GM10266 (cell line): Measurements from ENCODE around the gene COQ8A.
"Not testable (repeated sequence)": the region's sequence is repeated elsewhere in the genome, so short reads cannot be mapped to it uniquely, and the experiment has no call there.

Experiments
- DNase-seq: peaks from one replicate; pipeline ENCODE4 v3.0.0; 2012; ENCODE audit errors: extremely low spot score
- TF ChIP-seq, protein P1 (sequence below): IDR thresholded peaks from 2 replicates; pipeline ENCODE4 v1.5.1; 2012; ENCODE audit warnings: mild to moderate bottlenecking, low read depth; ENCODE audit not compliant: control insufficient read depth, insufficient read depth; ENCODE audit errors: missing control alignments

Gene COQ8A

DNA sequence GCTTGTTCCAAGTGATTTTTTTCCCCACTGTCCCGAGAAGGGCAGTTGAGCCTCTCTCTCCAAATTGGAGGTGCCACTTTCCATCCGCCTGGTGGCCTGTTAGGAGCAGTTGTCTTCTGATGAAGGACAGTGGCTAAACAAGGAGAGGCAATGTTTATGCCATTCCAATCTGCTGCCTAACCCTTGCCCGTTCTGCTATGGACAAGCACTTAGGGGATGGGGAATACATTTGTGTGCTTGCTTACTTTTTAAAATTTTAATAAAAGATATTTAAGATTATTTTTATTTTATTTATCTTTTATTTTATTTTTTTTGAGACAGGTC, 12.0 kb downstream of the COQ8A start:
- TF ChIP-seq, protein P1, sequence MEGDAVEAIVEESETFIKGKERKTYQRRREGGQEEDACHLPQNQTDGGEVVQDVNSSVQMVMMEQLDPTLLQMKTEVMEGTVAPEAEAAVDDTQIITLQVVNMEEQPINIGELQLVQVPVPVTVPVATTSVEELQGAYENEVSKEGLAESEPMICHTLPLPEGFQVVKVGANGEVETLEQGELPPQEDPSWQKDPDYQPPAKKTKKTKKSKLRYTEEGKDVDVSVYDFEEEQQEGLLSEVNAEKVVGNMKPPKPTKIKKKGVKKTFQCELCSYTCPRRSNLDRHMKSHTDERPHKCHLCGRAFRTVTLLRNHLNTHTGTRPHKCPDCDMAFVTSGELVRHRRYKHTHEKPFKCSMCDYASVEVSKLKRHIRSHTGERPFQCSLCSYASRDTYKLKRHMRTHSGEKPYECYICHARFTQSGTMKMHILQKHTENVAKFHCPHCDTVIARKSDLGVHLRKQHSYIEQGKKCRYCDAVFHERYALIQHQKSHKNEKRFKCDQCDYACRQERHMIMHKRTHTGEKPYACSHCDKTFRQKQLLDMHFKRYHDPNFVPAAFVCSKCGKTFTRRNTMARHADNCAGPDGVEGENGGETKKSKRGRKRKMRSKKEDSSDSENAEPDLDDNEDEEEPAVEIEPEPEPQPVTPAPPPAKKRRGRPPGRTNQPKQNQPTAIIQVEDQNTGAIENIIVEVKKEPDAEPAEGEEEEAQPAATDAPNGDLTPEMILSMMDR, result no peak
- no peak for DNase-seq

DNA sequence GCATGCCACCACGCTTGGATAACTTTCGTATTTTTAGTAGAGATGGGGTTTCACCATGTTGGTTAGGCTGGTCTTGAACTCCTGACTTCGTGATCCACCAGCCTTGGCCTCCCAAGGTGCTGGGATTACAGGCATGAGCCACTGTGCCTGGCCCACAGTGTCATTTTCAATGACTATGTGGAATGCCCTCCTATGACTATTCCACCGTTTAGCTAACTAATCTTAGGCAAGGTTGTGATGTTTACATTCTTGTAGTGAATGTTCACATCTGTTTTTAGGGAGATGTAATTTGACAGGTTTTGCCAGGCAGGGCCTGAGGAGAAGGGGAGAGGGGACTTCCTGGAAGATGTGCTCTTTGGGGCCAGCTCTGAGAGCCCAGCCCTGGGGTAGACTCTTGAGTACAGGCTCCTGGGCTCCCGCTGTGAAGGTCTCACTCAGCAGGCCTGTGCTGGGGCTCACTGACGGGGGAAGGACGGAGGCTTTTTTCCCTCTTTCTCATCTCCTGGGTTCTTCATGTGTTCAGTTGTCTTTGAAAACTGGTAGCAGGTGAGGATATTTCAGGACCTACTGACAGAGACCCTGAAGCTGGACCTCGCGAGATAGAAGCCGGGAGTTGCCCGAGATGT, 13.2 kb downstream of the COQ8A start:
- TF ChIP-seq, protein P1, result no peak
- no peak for DNase-seq

DNA sequence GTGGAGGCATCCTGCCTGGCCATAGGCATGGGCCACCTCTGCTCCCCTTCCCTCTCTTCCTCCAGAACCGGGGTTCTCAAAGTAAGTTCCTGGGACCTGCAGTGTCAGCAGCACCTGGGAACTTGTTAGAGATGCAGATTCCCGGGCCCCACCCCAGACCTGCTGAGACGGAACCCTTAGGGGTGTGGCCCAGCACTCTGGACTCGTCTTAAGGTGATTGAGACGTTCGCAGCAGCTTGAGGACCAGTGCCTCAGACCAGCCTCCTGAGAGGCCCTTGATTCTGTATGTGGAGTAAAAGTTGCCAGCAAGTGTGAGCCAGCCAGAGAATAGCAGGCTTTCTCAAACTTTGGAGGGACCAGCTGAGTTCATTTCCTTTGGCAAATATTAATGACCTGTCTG, 14.2 kb downstream of the COQ8A start:
- no peak for DNase-seq
- TF ChIP-seq, protein P1, result no peak

DNA sequence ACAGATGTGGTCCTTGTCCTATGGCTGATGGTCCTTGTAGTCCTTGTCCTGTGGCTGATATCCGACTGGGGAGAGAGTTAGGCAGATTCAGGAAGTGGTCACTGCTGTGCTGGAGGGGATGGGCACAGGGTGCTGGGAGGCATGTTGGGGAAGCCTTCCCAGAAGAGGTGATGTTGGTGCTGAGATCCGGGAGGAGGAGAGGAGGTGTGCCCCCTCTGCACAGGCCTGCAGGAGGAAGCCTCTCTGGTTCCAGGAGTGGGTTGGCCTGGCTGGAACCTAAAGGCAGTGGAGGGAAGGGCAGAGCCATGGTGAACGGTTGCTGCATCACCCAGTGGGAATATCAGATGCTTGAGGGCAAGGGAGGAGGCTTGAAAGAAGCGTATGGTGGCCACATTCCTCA, 14.7 kb downstream of the COQ8A start:
- TF ChIP-seq, protein P1, result no peak

DNA sequence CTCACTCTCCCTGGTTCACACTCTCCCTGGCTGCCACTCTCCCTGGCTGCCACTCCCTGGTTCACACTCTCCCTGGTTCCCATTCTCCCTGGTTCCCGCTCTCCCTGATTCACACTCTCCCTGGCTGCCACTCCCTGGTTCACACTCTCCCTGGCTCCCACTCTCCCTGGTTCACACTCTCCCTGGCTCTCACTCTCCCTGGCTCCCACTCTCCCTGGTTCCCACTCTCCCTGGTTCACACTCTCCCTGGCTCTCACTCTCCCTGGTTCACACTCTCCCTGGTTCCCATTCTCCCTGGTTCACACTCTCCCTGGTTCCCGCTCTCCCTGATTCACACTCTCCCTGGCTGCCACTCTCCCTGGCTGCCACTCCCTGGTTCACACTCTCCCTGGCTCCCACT, 15.8 kb downstream of the COQ8A start:
- not testable (repeated sequence) for DNase-seq

More for the DNA sequence above, 14.7 kb downstream of the COQ8A start:
- DNase-seq, result no peak

DNA sequence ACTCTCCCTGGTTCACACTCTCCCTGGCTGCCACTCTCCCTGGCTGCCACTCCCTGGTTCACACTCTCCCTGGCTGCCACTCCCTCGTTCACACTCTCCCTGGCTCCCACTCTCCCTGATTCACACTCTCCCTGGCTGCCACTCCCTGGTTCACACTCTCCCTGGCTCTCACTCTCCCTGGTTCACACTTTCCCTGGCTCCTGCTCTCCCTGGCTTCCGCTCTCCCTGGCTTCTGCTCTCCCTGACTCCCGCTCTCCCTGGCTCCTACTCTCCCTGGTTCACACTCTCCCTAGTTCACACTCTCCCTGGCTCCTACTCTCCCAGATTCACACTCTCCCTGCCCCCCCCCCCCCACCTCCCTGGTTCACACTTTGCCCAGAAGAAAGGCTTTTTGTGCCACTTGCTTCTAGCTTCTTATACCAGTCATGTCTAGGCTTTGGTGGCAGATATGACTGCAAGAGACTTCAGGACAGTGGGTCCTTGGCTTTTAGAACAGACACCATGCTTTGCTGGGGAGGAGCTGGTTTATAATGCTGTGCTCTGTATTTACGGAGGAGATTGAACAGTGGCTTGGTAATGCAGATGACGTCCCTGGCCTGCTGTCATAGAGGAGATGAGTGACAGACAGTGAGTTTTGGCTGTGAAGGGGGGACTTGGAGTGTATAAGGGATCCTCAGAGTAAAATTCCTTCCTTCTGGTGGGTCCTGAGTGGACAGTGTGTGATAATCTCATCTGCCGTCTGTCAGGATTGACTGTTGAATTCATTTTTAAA, 17.0 kb downstream of the COQ8A start:
- no peak for DNase-seq
- TF ChIP-seq, protein P1, result no peak

DNA sequence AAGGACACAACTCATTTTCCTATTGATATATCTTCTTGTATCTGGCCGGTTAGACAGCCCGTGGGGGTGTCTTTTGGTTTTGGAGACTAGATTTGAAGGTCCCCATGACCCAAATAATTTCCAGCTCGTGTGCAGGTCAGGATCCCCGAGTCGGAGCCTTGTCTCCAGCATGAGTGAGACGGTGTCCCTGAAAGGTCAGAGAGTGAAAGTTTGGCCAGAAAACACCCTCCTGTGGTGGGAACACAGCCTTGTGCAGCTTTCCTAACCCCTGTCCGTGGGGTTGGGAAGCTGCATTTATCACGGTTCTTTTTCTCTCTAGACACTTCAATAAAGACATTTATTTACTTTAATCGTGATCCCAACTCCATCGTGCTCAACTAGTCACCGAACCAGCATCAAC, 17.6 kb downstream of the COQ8A start:
- TF ChIP-seq, protein P1, result no peak
- no peak for DNase-seq
